Peyer's patch (tissue), 4 donors: ENCODE measurements around the gene CBR1.

Source experiments
- CTCF ChIP-seq, 6 experiments: fragments of 450-650 bp in 4 of 6; fragments of 200-600 bp in 2 of 6; sonication (generic) in 1 of 6; IDR thresholded peaks; one replicate each; pipeline ENCODE4 v1.5.1; 2017 to 2019; ENCODE audit warnings: antibody characterized with exemption in 6 of 6, mild to moderate bottlenecking in 3 of 6, moderate library complexity in 1 of 6
- POLR2A ChIP-seq, 2 donors: fragments of 450-650 bp; IDR thresholded peaks; one replicate each; pipeline ENCODE4 v1.5.1; 2017; ENCODE audit warnings: antibody characterized with exemption in 2 of 2, mild to moderate bottlenecking in 2 of 2, moderate library complexity in 2 of 2

- no peak for TF ChIP-seq CTCF (IDR thresholded peaks at IDR 0.05)
- TF ChIP-seq POLR2A (IDR thresholded peaks at IDR 0.05): no peak
These were observed 17.7 kb downstream of the CBR1 start for GRCh38 chr21:36087362-36088138.
